ENCODE data around the gene SH2D4B.

Gene SH2D4B

GRCh38 chr10:80552151-80552646, 14.5 kb downstream of the SH2D4B start:
- DNase-seq (ENCODE audit: low read depth), result no peak
- no peak overlapping the region for H3K4me3 ChIP-seq (ENCODE audit: low read depth, low read length)
- no peak for TF ChIP-seq CTCF (IDR thresholded peaks at IDR 0.05; ENCODE audit: low read depth, low read length, missing control alignments)

GRCh38 chr10:80553436-80553835, 15.7 kb downstream of the SH2D4B start:
- H3K4me3 ChIP-seq (ENCODE audit: low read depth, low read length), result no peak overlapping the region
- no peak for DNase-seq (ENCODE audit: low read depth)
- TF ChIP-seq CTCF (IDR thresholded peaks at IDR 0.05; ENCODE audit: low read depth, low read length, missing control alignments), result no peak

GRCh38 chr10:80554050-80554449, 16.3 kb downstream of the SH2D4B start:
- no peak for TF ChIP-seq CTCF (IDR thresholded peaks at IDR 0.05; ENCODE audit: low read depth, low read length, missing control alignments)
- no peak overlapping the region for H3K4me3 ChIP-seq (ENCODE audit: low read depth, low read length)
- no peak for DNase-seq (ENCODE audit: low read depth)

GRCh38 chr10:80555415-80555814, 17.7 kb downstream of the SH2D4B start:
- DNase-seq (ENCODE audit: low read depth), result no peak
- no peak overlapping the region for H3K4me3 ChIP-seq (ENCODE audit: low read depth, low read length)
- no peak for TF ChIP-seq CTCF (IDR thresholded peaks at IDR 0.05; ENCODE audit: low read depth, low read length, missing control alignments)

- no peak for TF ChIP-seq CTCF (IDR thresholded peaks at IDR 0.05; ENCODE audit: low read depth, low read length, missing control alignments)
- no peak overlapping the region for H3K4me3 ChIP-seq (ENCODE audit: low read depth, low read length)
- no peak for DNase-seq (ENCODE audit: low read depth)
These were observed 24.2 kb downstream of the SH2D4B start for GRCh38 chr10:80561950-80562349.

GRCh38 chr10:80567292-80567691, 29.6 kb downstream of the SH2D4B start:
- DNase-seq (ENCODE audit: low read depth), result no peak
- no peak for TF ChIP-seq CTCF (IDR thresholded peaks at IDR 0.05; ENCODE audit: low read depth, low read length, missing control alignments)
- H3K4me3 ChIP-seq (ENCODE audit: low read depth, low read length), result no peak overlapping the region

GRCh38 chr10:80569131-80569895, 31.6 kb downstream of the SH2D4B start:
- no peak for TF ChIP-seq CTCF (IDR thresholded peaks at IDR 0.05; ENCODE audit: low read depth, low read length, missing control alignments)
- H3K4me3 ChIP-seq (ENCODE audit: low read depth, low read length), result no peak overlapping the region
- DNase-seq (ENCODE audit: low read depth), result no peak
